ENCODE data around the gene TECPR1. TPM values are rescaled to one million over a fixed set of nuclear protein-coding genes. Genes with fewer than 3 reads are reported as not detected.

The TECPR1 gene, protein sequence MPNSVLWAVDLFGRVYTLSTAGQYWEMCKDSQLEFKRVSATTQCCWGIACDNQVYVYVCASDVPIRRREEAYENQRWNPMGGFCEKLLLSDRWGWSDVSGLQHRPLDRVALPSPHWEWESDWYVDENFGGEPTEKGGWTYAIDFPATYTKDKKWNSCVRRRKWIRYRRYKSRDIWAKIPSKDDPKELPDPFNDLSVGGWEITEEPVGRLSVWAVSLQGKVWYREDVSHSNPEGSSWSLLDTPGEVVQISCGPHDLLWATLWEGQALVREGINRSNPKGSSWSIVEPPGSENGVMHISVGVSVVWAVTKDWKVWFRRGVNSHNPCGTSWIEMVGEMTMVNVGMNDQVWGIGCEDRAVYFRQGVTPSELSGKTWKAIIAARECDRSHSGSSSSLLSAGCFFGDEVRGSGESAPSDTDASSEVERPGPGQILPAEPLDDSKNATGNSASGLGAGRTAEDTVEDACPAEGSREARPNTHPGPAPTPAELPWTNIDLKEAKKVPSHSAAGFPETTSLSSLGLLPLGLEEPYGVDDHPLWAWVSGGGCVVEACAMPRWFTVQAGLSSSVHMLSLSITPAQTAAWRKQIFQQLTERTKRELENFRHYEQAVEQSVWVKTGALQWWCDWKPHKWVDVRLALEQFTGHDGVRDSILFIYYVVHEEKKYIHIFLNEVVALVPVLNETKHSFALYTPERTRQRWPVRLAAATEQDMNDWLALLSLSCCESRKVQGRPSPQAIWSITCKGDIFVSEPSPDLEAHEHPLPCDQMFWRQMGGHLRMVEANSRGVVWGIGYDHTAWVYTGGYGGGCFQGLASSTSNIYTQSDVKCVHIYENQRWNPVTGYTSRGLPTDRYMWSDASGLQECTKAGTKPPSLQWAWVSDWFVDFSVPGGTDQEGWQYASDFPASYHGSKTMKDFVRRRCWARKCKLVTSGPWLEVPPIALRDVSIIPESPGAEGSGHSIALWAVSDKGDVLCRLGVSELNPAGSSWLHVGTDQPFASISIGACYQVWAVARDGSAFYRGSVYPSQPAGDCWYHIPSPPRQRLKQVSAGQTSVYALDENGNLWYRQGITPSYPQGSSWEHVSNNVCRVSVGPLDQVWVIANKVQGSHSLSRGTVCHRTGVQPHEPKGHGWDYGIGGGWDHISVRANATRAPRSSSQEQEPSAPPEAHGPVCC
- 10 to 100 TPM; 18.3 to 23.5 (median 19.4) TPM for polyA plus RNA-seq (ENCODE audit: insufficient read length in 3 of 3)
- long read RNA-seq, donor 1 = 0 reads
- long read RNA-seq, donor 2, partial matches to known transcripts = 6 of 8 reads
- long read RNA-seq, donor 2, other reads (novel, unspliced or antisense) = 0 of 8 reads
- long read RNA-seq, donor 3, partial matches to known transcripts = 8 of 9 reads
- long read RNA-seq, donor 3, other reads (novel, unspliced or antisense) = 0 of 9 reads
- long read RNA-seq, donor 4, partial matches to known transcripts = 6 of 6 reads
- long read RNA-seq, donor 4, other reads (novel, unspliced or antisense) = 0 of 6 reads
- long read RNA-seq, donor 5 = 0 reads
- long read RNA-seq, donor 6 = 0 reads
- long read RNA-seq, donor 7, partial matches to known transcripts = 0 of 1 reads
- long read RNA-seq, donor 7, other reads (novel, unspliced or antisense) = 0 of 1 reads
- long read RNA-seq, donor 8 = 0 reads
- long read RNA-seq, donor 9 = 0 reads
- long read RNA-seq, donor 10 = 0 reads
- long read RNA-seq, donor 11, full-length matches to known transcripts = 1 of 10 reads
- long read RNA-seq, donor 11, partial matches to known transcripts = 9 of 10 reads
- long read RNA-seq, donor 11, other reads (novel, unspliced or antisense) = 0 of 10 reads
- long read RNA-seq, donor 12 = 0 reads
- long read RNA-seq, donor 13 = 0 reads
- long read RNA-seq, donor 14, partial matches to known transcripts = 6 of 6 reads
- long read RNA-seq, donor 14, other reads (novel, unspliced or antisense) = 0 of 6 reads
- long read RNA-seq, donor 15 = 0 reads
- long read RNA-seq, donor 16 = 0 reads

- DNase-seq (ENCODE audit: extremely low read depth in 1 of 11, low read depth in 9 of 11, low spot score in 4 of 11) = peak; percentile 70 to 90 (median 87)
Measured at GRCh38 chr7:98251601-98252424, at the start of gene TECPR1. Gene TECPR1 (minus strand): TSS chr7:98252232. CDS start chr7:98246146, 6,086 bp downstream.

GRCh38 chr7:98300595-98301372 is 48.8 kb upstream of the TECPR1 start:
- DNase-seq (ENCODE audit: extremely low read depth in 1 of 11, low read depth in 9 of 11, low spot score in 4 of 11) = no peak

- no peak for DNase-seq (ENCODE audit: extremely low read depth in 1 of 11, low read depth in 9 of 11, low spot score in 4 of 11)
Measured at GRCh38 chr7:98297626-98298286, 45.7 kb upstream of the TECPR1 start.

DNA sequence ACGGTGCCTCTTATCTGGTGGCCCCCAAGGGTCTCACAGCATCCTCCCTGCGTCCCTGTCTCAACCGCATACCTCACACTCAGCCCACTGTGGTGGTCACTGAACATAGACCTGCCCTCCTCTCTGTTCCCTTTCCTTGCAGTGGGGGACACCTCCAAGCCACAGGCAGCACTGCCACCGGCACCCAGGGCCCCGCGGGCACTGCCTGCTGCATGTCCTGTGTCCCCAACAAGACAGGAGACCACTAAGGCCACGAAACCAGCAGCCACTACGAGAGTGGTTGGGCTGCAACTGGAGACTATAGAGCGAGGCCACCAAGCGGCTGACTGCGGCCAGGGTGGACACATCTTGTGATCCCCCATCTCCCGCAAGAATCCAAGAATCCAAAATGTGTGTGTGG is 44.8 kb upstream of the TECPR1 start:
- DNase-seq (ENCODE audit: extremely low read depth in 1 of 11, low read depth in 9 of 11, low spot score in 4 of 11) = no peak

GRCh38 chr7:98295467-98296192 is 43.6 kb upstream of the TECPR1 start:
- no peak for DNase-seq (ENCODE audit: extremely low read depth in 1 of 11, low read depth in 9 of 11, low spot score in 4 of 11)

GRCh38 chr7:98294798-98295382 is 42.9 kb upstream of the TECPR1 start:
- DNase-seq (ENCODE audit: extremely low read depth in 1 of 11, low read depth in 9 of 11, low spot score in 4 of 11) = peak in 2 of 11 donors; percentile 38 to 39

GRCh38 chr7:98294326-98294725 is 42.3 kb upstream of the TECPR1 start:
- DNase-seq (ENCODE audit: extremely low read depth in 1 of 11, low read depth in 9 of 11, low spot score in 4 of 11) = no peak

GRCh38 chr7:98293746-98294145 is 41.7 kb upstream of the TECPR1 start:
- DNase-seq (ENCODE audit: extremely low read depth in 1 of 11, low read depth in 9 of 11, low spot score in 4 of 11) = no peak

- DNase-seq (ENCODE audit: extremely low read depth in 1 of 11, low read depth in 9 of 11, low spot score in 4 of 11) = no peak
Measured at GRCh38 chr7:98293265-98293664, 41.2 kb upstream of the TECPR1 start.

DNA sequence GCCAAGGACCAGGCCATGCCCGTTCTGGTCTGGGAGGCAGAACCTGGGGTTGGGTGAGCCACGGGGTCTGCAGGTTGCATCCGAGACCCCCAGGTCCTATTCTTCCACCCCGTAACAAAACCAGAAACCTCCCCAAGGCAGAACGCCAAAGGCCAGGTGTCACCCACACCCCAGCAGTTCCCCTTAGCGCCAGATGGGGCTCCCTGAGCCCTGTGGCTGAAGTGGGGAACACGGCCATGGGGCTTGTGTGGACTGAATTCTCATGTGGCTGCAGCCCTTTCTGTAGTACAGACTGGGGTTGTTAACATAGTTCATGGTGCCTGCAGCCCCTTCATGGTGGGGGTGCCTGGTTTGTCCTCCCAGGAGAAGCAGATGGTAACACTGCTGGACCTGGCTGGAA is 39.7 kb upstream of the TECPR1 start:
- DNase-seq (ENCODE audit: extremely low read depth in 1 of 11, low read depth in 9 of 11, low spot score in 4 of 11) = no peak

DNA sequence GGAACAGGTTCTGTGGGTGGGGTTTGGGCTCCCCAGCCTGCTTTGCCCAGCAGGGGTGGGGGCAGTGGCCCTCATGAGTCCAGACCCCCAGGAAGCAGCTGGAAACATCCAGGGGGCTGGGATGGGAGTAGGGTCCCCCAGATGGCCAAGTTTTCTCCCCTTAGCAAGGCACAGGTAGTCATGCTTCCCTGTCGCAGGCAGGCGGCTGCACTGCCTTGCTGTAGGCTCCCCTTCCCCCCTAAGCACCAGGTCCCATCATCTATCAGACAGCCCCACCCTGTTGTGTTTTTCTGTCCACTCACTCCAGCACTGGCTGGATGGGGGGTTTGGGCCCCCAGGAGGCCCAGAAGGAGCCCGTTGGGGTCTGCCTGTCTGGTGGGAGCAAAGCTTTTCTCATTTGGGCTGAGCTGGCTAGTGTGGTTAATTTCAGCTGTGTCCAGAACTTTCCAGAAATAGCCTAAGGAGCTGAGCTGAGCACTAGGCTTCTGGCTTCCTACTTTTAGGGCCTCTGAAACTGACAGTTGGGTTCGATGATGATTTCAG is 37.4 kb upstream of the TECPR1 start:
- DNase-seq (ENCODE audit: extremely low read depth in 1 of 11, low read depth in 9 of 11, low spot score in 4 of 11) = no peak

- DNase-seq (ENCODE audit: extremely low read depth in 1 of 11, low read depth in 9 of 11, low spot score in 4 of 11) = no peak
Measured at GRCh38 chr7:98288064-98288823, 36.2 kb upstream of the TECPR1 start.

GRCh38 chr7:98287486-98287959 is 35.5 kb upstream of the TECPR1 start:
- DNase-seq (ENCODE audit: extremely low read depth in 1 of 11, low read depth in 9 of 11, low spot score in 4 of 11) = no peak
